ENCODE measurements around the gene SPARCL1. TPM values are rescaled to one million over a fixed set of nuclear protein-coding genes. Genes with fewer than 3 reads are reported as not detected.
A peak's percentile ranks its signal among the peaks of the same experiment; 100 is the strongest.
"Not testable (repeated sequence)": the region's sequence is repeated elsewhere in the genome, so short reads cannot be mapped to it uniquely, and the experiment has no call there.

SPARCL1 gene
- total and polyA plus RNA-seq, 2 experiments from 2014 or later = 1.5 to 2.4 TPM

- no peak for TF ChIP-seq ZNF462 (CRISPR knock-in tag; IDR thresholded peaks at IDR 0.05)
- no peak for TF ChIP-seq ETS1 (IDR thresholded peaks at IDR 0.05)
- no peak for TF ChIP-seq ZNF114 (CRISPR knock-in tag; IDR thresholded peaks at IDR 0.05)
- no peak for TF ChIP-seq EZH2 (IDR thresholded peaks at IDR 0.05; ENCODE audit: low read depth, unreplicated experiment)
- TF ChIP-seq STAT1 (IDR thresholded peaks at IDR 0.05; ENCODE audit: unreplicated experiment) = no peak
- no peak for TF ChIP-seq NANOG (IDR thresholded peaks at IDR 0.05; ENCODE audit: borderline replicate concordance)
- no peak for TF ChIP-seq POLR2AphosphoS5 (IDR thresholded peaks at IDR 0.05; ENCODE audit: low read depth)
- no peak for TF ChIP-seq JUNB (IDR thresholded peaks at IDR 0.05; ENCODE audit: unreplicated experiment)
Observed at GRCh38 chr4:87493115-87493514, 36.1 kb downstream of the SPARCL1 start (continued).

GRCh38 chr4:87491851-87492250, 37.3 kb downstream of the SPARCL1 start:
- H2AFZ ChIP-seq; H4K20me1 ChIP-seq (replicated peaks; ENCODE audit: insufficient read depth); H3K4me3 ChIP-seq; H3K27me3 Mint-ChIP-seq (ENCODE audit: insufficient read depth, low read depth, poor library complexity); H3F3A ChIP-seq (replicated peaks; ENCODE audit: low read depth); H3K79me2 ChIP-seq (replicated peaks; ENCODE audit: insufficient read depth); H3K27ac Mint-ChIP-seq; H3K27me3 ChIP-seq (ENCODE audit: insufficient read depth); DNase-seq (ENCODE audit: low spot score); H3K4me2 ChIP-seq; H3K4me3 Mint-ChIP-seq; ATAC-seq; H3K36me3 ChIP-seq (ENCODE audit: insufficient read depth): not testable (repeated sequence)
- H3K9me3 Mint-ChIP-seq = peaks cover 38% of the 10 kb centered on the region
- H3K9me2 ChIP-seq (ENCODE audit: insufficient read depth) = peaks cover 35% of the 10 kb centered on the region
- peaks cover 20% of the 10 kb centered on the region for H3K4me1 Mint-ChIP-seq
- peaks cover 16% of the 10 kb centered on the region for H3K4me1 ChIP-seq (ENCODE audit: insufficient read depth)
- H3K36me3 Mint-ChIP-seq (ENCODE audit: low read depth) = peaks cover 42% of the 10 kb centered on the region
- H3K27ac ChIP-seq (ENCODE audit: low read depth) = peak overlapping the region; percentile 14; the same call in 1 of the 2 replicates
